Stimulated activated CD4-positive, alpha-beta T cell treated with anti-CD3 and anti-CD28 coated beads, TNF-alpha, amount 100 ng/mL, for 48 hours (primary cell): Measurements from ENCODE around the gene FAR2.
"Not testable (repeated sequence)": the region's sequence is repeated elsewhere in the genome, so short reads cannot be mapped to it uniquely, and the experiment has no call there.

Experiments used
- DNase-seq, 3 donors: peaks; one replicate each; pipeline ENCODE4 v3.0.0-alpha.2; 2020; ENCODE audit warnings: low read depth in 3 of 3

FAR2 gene

DNA sequence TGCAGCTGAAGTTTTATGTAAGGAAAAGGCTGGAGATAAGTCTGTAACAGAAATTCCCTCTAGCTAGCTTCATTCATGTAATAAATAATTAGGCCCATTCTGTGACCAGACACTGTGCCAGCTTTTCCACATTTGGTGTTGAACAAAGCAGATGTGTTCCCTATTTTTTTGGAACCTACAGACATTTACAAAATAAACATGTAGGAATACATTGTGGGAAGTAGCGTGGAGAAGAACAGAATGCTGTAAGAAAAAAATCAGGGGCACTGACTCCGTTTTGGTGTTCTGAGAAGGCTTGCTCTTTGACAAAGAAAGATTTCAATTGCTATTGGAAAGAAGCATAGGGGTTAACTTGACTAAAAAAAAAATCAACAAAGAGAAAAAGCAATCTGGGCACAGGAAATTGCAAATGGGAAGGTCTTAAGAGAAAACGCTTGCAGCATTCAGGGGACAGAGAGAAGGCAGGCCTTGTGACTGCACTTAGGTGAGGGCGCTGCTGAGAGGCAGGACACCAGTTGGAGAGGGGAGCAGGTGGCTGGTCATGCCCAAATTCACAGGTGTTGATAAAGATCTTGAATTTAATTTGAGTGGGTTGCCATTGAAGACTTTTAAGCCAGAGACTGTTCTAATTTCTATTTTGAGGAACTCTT lies 4.0 kb downstream of the FAR2 start:
- no peak for DNase-seq

DNA sequence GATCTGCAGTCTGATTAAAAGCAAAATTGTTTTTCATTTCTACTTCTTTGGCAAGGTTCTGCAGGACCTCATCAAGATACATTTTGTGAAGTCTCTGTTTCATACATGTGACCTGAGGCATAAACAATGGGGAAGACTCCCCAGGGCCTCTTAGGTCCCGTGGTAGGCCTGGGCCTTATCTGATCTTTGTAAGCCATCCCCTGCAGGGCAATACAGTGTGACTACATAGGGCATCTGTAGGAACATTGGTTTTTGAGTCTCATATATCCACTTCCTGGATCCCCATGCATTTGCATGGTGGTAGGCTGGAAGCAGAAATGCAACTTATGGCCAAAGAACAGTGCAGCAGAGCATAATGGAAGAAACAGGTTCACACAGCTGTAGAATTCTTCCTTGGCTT lies 6.0 kb downstream of the FAR2 start:
- DNase-seq, result no peak

DNA sequence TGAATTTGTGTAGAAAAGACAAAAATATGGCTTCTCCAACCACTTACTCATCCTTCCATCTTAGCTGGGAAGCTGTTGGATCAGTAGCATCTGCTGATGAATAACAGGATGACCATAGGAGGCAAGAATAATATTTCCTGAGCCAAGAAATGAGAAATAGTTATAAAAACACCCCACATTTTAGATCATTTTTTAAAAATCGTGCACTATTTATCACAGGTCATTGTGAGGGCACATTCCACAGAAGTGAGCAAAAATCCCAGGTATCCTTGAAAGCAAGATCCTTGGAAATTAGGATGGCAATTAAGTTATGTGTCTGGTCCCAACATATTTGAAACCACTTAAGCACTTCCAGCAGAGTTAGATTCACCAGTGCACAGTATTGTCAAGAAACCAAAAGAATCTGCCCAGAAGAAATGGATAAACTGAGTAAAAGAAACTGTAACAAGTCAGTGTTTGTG lies 8.4 kb downstream of the FAR2 start:
- DNase-seq, result no peak

DNA sequence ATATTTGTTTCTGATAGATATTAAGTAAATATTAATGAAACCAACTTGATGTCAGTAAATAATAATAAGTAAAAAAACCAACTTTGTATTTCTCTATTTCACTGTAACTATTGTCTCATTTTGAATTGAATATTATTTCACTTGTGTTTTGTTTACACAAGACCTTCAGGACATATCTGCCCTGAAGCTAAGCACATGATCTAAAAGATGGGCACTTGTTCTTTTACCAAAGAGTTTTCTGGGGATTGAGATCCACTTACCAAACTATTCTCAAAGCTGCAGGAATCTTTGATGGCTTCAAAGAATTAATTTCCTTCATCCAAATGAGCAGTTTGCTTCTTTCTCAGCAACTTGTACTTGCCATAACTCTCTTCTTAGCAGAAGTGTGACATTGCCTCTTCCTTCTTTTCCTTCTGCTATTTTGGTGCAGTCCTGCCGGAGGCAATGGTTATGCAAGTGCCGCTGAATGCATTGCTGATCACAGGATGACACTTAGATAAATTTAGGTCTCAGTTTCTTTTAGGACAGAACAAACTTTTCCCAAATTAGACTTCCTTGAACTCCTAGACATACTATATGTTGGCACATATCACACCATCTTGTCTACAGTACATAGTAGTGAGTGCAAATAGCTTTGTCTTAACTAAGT lies 9.2 kb downstream of the FAR2 start:
- no peak for DNase-seq

DNA sequence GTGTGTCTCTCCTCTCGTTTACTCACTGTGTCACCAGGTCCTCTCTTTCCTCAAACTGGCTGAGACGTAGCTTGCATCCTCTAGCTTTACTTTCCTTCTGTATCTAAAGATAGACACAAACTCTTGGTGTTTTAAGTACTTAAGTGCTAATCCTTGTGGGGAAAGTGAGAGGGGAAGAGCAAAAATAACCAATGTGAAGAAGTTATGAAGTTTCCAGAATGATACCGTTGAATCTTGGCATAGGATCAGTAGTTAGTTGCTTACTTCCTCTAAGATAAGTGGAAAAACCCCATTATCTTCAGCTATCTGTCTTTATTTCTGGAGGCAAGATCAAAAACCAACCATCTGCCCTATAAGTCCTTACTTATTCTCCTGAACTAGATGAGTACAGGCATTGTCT lies 10.6 kb downstream of the FAR2 start:
- no peak for DNase-seq

DNA sequence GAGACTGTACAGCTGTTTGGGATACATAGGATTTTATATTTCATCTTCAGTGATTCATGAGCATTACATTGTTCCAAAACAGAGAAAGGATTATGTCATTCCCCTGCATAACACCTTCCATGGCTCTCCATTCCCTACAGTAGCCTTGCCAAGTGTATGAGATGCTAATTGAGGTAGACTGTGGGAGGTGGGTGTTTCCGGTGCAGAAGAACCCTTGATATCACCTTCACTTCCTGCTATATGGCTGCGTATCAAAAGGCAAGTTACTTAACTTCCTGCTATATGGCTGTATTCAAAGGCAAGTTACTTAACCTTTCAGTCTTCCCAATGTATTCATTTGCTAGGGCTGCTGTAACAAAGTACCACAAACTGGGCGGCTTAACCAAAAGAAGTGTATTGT lies 11.2 kb downstream of the FAR2 start:
- DNase-seq, result no peak

DNA sequence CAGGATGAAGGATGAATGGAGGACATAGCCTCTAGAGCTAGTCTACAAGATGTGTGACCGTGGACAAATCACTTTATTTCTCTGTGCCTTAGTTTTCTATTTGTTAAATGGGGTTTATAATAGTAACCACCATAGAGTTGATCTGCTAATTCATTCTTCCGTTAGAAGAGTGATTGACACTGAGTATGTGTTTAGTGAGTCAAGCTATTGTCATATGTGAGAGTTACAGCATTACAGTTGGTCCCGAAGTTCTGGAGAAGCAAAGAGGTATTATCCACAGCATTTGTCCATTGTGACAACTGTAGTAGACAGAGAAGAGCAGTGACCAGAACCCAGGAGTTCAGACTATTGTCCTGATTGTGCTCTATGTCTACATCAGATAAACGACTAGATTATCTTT lies 14.1 kb downstream of the FAR2 start:
- no peak for DNase-seq

DNA sequence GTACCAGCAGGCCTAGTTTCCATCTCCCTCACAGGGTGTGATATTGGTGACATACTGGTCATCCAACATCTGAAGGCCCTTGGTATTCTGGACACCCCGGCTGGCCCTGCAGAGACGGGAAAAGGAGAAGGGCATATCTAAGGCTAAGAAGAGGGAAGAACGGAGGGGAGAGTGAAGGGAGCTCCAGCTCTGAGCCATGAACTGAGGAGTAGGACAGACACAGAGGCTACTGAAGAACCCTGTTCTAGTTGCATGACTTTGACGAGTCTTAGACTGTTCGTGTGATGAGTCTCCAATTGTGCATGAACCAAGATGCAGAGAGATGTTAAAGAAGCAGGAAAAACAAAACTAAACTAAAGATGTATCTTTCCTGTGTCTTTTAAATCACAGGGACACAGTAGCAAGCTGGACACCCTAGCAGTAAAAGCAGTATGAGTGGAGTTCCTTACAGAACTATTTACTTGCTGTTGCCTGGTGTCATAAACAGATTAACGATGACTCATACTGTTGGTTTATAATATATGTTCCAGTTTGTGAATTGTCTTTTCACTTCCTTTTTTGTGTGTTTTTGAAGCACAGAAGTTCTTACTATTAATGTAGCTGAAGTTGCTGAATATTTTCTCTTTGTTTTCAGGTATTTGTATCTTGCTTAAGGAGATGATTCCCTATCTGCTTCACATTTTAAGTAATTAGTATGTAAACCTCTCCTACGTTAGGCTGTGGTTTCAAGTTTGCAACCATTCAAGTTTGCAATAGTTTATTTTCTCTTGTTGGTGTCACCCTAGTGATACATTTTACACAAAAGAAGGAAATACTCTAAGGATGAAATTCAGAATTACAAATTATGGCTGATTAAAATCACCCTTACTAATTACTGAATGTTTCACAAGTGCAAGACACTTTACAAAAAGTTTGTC lies 15.7 kb downstream of the FAR2 start:
- no peak for DNase-seq

DNA sequence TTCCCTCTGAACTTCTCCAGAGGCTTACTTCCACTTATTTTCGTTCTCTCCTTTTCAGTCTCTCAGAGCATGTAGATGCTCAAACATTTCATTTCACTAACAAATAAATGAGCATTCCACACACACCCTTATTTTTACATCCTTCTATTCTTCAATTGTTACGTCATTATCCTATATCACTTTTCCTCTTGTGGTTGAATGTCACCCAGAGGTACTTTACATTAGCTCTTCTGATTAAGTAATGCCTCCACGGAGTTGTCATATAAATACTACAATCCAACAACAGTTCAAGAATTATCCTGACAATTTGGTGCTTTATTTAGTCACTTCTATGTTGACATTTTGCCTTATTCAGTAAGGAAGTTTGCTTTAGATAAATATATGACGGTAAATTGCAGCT lies 18.4 kb downstream of the FAR2 start:
- no peak for DNase-seq

DNA sequence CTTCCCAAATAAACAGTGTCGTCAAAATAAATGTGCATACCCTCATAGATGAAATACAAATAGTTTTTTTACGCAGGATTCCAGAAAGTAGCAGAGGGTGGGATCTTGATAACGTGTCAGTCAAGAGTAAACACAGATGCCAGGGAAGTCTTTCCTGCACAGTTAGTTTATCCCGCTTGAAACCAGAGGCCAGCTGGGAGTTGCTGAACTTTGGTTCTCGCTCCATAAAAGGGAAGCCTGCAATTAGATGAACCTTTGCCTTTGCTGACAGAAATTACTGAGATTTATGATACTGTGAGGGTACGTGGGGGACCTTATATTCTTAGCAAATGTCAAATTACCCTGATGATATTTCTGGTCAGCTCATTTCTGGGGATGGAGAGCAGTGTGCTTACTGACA lies 18.9 kb downstream of the FAR2 start:
- DNase-seq, result no peak

DNA sequence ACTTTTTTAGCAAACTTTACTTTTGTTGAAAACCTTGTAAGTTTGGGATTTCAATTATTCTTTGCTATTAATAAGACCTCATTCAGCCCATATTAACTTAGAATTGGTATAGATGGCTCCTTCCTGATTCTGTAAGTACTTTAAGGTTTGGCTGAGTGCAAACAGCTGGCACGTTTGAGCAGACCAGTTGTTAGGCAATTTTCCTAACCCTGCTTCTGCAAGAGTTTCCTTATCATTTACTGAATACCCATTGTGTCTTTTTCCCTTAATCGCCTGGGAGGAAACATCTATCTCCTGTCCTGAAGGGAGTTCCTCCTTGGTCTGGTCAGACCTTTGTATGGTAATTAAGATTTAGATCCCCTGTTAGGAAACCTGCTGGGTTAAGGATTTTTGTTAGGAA lies 20.9 kb downstream of the FAR2 start:
- not testable (repeated sequence) for DNase-seq

DNA sequence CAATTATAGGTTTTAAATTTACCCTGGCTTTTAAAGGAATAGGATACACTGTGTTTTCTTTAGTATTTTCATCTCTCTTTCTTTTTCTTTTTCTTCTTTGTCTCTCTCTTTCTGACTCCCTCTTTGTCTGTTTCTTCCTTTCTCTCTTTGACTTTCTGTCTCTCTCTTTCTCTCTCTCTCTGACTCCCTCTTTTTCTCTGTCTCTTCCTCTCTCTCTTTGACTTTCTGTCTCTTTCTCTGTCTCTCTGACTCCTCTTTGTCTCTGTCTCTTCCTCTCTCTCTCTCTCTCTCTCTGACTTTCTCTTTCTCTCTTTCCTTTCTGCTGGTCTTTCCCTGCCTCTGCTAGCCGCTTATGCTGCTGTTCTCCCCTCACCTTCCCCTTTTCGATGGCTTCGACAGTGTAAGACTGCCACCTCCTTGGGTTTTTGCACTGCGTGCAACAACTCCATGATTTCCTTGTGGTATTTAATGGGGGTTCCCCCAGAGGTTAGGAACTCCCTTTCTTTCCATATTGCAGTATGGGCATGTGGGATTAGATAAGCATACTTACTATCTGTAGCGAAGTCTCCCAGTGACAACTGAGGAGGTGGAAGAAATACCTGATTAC lies 21.5 kb downstream of the FAR2 start:
- DNase-seq, result not testable (repeated sequence)

DNA sequence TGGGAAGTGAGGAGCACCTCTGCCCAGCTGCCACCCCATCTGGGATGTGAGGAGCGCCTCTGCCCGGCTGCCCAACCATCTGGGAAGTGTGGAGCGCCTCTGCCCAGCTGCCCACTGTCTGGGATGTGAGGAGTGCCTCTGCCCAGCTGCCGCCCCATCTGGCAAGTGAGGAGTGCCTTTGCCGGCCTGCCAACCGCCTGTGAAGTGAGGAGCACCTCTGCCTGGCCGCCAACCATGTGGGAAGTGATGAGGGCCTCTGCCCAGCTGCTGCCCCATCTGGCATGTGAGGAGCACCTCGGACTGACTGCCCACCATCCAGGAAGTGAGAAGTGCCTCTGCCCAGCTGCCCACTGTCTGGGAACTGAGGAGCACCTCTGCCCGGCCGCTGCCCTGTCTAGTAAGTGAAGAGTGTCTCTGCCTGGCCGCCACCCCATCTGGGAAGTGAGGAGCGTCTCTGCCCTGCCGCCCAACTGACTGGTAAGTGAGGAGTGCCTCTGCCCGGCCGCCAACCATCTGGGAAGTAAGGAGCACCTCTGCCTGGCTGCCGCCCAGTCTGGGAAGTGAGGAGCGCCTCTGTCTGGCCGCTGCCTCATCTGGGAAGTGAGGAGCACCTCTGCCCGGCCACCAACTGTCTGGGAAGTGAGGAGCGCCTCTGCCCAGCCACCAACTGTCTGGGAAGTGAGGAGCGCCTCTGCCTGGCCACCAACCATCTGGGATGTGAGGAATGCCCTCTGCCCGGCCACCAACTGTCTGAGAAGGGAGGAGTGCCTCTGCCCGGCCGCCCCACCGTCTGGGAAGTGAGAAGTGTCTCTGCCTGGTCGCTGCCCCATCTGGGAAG lies 22.6 kb downstream of the FAR2 start:
- no peak for DNase-seq

DNA sequence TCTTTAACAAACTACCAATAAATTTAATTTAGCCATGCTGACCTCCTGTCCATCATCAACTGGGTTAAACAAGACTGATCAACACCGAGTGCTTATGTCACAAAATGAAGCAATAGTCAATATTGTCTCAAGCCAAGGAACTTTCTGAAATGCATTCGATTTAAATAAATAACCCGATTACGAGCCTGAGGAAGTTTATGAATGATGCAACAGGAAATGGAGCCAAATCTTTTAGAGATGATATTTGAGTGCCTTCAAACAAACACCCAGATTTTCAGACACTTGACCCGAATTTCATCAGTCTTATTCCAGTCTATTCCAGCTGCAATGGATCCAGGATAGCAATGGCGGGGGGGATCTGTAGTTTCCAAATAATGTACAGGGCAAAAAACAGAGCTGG lies 27.9 kb downstream of the FAR2 start:
- no peak for DNase-seq

DNA sequence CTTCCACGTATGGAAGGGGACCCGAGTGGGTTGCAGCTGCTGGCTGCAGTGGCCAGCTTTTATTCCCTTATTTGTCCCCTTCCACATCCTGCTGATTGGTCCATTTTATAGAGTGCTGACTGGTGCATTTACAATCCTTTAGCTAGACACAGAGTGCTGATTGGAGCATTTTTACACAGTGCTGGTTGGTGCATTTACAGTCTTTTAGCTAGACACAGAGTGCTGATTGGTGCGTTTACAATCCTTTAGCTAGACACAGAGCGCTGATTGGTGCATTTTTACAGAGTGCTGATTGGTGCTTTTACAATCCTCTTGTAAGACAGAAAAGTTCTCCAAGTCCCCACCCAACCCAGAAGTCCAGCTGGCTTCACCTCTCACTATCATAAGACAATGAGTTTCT lies 33.2 kb downstream of the FAR2 start:
- not testable (repeated sequence) for DNase-seq

DNA sequence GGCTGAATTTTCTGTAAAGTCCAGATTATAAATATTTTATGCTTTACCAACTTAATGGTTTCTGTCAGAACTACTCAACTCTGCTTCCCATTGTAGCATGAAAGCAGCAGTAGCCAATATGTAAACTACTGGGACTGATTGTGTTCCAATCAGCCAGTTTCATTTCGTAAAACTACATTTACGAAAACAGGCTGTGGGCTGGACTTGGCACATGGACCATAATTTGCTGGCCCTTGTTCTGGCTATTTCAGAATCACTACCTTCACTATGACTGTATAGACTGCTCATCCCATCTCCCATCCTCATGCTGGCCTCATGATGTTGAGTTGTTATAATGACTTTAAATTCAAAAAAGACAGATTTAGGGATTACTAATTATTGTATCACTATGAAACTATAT lies 38.7 kb downstream of the FAR2 start:
- DNase-seq, result no peak

DNA sequence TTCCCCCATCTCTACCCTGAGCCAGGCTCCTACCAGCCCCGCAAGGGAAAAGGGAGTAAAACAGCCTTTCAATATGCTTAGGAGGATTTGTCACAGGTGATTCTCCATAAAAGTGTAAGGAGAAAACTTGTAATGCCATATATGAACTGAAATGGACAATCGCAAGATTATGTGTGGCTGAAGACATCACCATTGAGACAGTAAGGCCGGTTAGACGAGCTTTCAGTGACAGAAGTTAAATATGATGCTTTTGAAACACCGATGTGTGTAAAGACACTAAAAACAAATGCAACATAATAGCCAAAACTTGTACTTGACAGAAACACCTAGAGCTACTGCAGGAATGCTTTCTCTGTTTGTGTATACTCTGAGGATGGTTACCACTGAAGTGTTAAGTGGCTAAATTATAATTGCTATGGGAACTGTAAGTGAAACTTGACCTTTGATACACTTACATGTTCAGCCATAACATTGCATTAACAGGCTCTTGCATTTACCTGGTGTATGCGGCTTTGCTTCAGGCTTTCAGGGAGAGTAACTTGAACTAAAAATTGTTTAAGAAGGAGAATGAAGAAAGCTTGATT lies 42.3 kb downstream of the FAR2 start:
- no peak for DNase-seq

DNA sequence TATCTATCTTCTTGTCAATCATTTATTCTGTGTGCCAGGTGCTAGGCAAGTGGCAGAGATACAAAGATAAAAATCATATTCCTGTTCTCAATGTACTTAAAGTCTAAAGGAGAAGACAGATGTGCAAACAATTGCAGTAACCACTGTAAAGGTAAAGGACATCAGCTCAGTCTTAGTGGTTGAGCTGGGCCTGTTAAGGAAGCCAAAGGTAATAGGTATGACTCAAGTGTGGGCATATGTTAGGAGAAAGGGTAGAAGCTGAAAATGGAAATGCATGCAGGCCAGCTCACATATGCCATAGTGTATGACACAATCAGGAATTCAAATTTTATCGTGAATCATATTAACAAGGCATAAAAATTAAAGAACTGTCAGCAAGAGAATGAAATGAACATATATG lies 49.8 kb downstream of the FAR2 start:
- DNase-seq, result no peak

DNA sequence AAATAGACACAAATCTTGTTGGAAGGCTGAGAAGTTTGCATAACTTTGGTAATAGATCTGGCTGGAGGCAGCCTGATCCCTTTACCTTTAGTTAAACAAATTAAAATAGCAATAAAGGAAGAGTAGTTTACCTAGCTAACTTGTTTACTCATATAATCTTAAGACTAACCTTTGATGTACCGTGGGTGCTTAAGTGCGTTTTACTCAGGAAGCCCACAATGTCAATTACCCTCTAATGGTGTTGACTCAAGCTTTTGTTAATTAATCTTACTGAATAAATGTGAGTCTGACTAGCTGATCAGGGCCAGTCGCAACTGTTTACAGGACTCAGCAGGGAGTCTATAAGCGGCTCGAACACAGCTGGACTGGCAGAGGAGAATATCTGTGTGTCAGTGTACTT lies 51.5 kb downstream of the FAR2 start:
- no peak for DNase-seq

DNA sequence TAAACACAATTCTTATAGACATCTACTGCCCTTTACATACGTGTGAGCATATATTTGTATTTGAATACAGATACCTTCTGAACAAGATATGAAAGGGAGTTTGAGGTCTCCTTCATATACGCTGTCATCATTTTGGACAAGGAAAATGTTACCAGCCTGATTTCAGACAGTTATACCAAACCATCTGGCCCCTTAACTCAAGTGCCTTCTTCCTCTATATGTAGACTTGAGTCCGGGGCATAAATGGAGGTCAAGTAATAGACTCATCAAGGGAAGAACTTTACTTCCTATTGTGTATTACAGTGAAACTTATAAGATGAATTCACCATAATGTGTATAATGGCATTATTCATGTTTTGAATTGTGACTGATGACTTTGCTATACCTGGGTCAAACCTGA lies 52.2 kb downstream of the FAR2 start:
- no peak for DNase-seq

DNA sequence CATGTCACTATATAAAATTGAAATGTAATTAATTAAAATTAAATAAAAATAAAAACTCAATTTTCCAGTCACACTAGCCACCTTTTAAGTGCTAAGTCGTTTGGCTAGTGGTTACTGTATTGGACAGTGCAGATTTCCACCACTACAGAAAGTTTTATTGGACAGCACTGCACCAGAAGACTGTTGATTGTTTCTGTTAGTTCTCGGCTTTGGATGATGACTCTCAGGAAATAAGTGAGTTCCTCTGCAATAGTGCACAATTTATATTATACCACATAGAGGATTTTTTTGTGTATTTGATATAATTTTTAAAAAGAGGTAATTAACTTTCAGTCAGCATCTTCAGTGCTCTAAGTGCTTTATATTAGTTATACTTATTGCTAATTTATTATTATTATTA lies 52.7 kb downstream of the FAR2 start:
- no peak for DNase-seq
